ENCODE results near the gene FNBP1L.
"Not testable (repeated sequence)": the region's sequence is repeated elsewhere in the genome, so short reads cannot be mapped to it uniquely, and the experiment has no call there.

FNBP1L gene

GRCh38 chr1:93448983-93449804 lies 1.3 kb downstream of the FNBP1L start:
- Histone ChIP-seq H3K27ac (peak overlapping the region; percentile 70 to 91 (median 88); a peak in 21 of 22 replicates), H3K4me3 (peak overlapping the region; percentile 87 to 100 (median 100)), H3K27me3 (no peaks in the 10 kb centered on the region), H3K9ac (peak overlapping the region; percentile 84 to 97 (median 92)), H3K36me3 (no peaks in the 10 kb centered on the region; a peak in 1 of 22 replicates), H4K20me1 (peaks cover 18 to 53% (median 50%) of the 10 kb centered on the region in 11 experiments; a peak in 20 of 22 replicates), H3K9me3 (replicated peaks in 1 of 11) (no peaks in the 10 kb centered on the region), H3K4me2 (peak overlapping the region; percentile 92 to 99 (median 94)), H3K4me1 (peaks cover 17 to 41% (median 27%) of the 10 kb centered on the region in 10 experiments)
- TF ChIP-seq Cebpa-rat (IDR thresholded peaks at IDR 0.05): no peak

GRCh38 chr1:93450321-93450720 lies 2.4 kb downstream of the FNBP1L start:
- TF ChIP-seq Cebpa-rat (IDR thresholded peaks at IDR 0.05): no peak
- Histone ChIP-seq H3K27ac (no peak overlapping the region; a peak in 1 of 22 replicates), H3K4me2 (peak overlapping the region in 9 of 11 experiments; percentile 8 to 96 (median 63); a peak in 17 of 22 replicates), H3K9ac (no peak overlapping the region), H3K4me1 (peaks cover 17 to 42% (median 27%) of the 10 kb centered on the region in 10 experiments), H3K36me3 (peaks cover 0 to 5% (median 0%) of the 10 kb centered on the region in 11 experiments; a peak in 2 of 22 replicates), H4K20me1 (peaks cover 24 to 64% (median 59%) of the 10 kb centered on the region in 11 experiments; a peak in 20 of 22 replicates), H3K9me3 (replicated peaks in 1 of 11) (0 out of 22 replicates have a peak, but pooled peaks cover 0 to 4% (median 0%) of the 10 kb centered on the region in 11 experiments), H3K4me3 (peak overlapping the region in 1 of 10 experiments; percentile 35; a peak in 1 of 20 replicates), H3K27me3 (no peaks in the 10 kb centered on the region)

- no peak for TF ChIP-seq Cebpa-rat (IDR thresholded peaks at IDR 0.05)
- Histone ChIP-seq H3K9ac (no peak overlapping the region), H4K20me1 (peaks cover 25 to 88% (median 65%) of the 10 kb centered on the region in 11 experiments; a peak in 20 of 22 replicates), H3K4me1 (peaks cover 7 to 39% (median 18%) of the 10 kb centered on the region in 10 experiments; a peak in 19 of 20 replicates), H3K27ac (no peak overlapping the region), H3K4me2 (peak overlapping the region in 1 of 11 experiments; percentile 13; a peak in 1 of 22 replicates), H3K9me3 (replicated peaks in 1 of 11) (peaks cover 0 to 15% (median 12%) of the 10 kb centered on the region in 11 experiments; a peak in 11 of 22 replicates), H3K4me3 (no peak overlapping the region), H3K36me3 (peaks cover 8 to 32% (median 24%) of the 10 kb centered on the region in 11 experiments; a peak in 19 of 22 replicates), H3K27me3 (no peaks in the 10 kb centered on the region)
Observed at GRCh38 chr1:93453911-93454310, 6.0 kb downstream of the FNBP1L start.

- no peak overlapping the region for H3K4me2 ChIP-seq
- no peak overlapping the region for H3K4me3 ChIP-seq
- no peaks in the 10 kb centered on the region for H3K27me3 ChIP-seq
- no peak overlapping the region for H3K27ac ChIP-seq
- H3K9ac ChIP-seq: no peak overlapping the region
- TF ChIP-seq Cebpa-rat (IDR thresholded peaks at IDR 0.05): no peak
- peaks cover 12 to 75% (median 33%) of the 10 kb centered on the region in 11 experiments; a peak in 17 of 22 replicates for H4K20me1 ChIP-seq
- peaks cover 8 to 61% (median 48%) of the 10 kb centered on the region in 11 experiments; a peak in 21 of 22 replicates for H3K36me3 ChIP-seq
- peaks cover 0 to 8% (median 0%) of the 10 kb centered on the region in 10 experiments; a peak in 4 of 20 replicates for H3K4me1 ChIP-seq
- peaks cover 0 to 36% (median 25%) of the 10 kb centered on the region in 11 experiments; a peak in 17 of 22 replicates for H3K9me3 ChIP-seq (replicated peaks in 1 of 11)
Observed at GRCh38 chr1:93459126-93459525, 11.2 kb downstream of the FNBP1L start.

GRCh38 chr1:93461236-93461635 lies 13.3 kb downstream of the FNBP1L start:
- Histone ChIP-seq H4K20me1 (peaks cover 0 to 59% (median 20%) of the 10 kb centered on the region in 11 experiments; a peak in 12 of 22 replicates), H3K9ac (no peak overlapping the region), H3K27me3 (no peaks in the 10 kb centered on the region), H3K4me3 (no peak overlapping the region), H3K36me3 (peaks cover 8 to 65% (median 49%) of the 10 kb centered on the region in 11 experiments; a peak in 21 of 22 replicates), H3K9me3 (replicated peaks in 1 of 11) (peaks cover 4 to 52% (median 42%) of the 10 kb centered on the region in 11 experiments; a peak in 20 of 22 replicates), H3K4me2 (no peak overlapping the region), H3K27ac (no peak overlapping the region), H3K4me1 (peaks cover 0 to 10% (median 0%) of the 10 kb centered on the region in 10 experiments; a peak in 3 of 20 replicates)
- TF ChIP-seq Cebpa-rat (IDR thresholded peaks at IDR 0.05): no peak

- peaks cover 0 to 60% (median 40%) of the 10 kb centered on the region in 11 experiments; a peak in 20 of 22 replicates for H3K36me3 ChIP-seq
- H3K4me2 ChIP-seq: peak overlapping the region in 1 of 11 experiments; percentile 33; a peak in 1 of 22 replicates
- H3K4me3 ChIP-seq: no peak overlapping the region
- H3K27me3 ChIP-seq: no peaks in the 10 kb centered on the region
- peaks cover 0 to 55% (median 20%) of the 10 kb centered on the region in 11 experiments; a peak in 11 of 22 replicates for H4K20me1 ChIP-seq
- no peak overlapping the region for H3K27ac ChIP-seq
- H3K9me3 ChIP-seq (replicated peaks in 1 of 11): peaks cover 20 to 62% (median 55%) of the 10 kb centered on the region in 11 experiments; a peak in 21 of 22 replicates
- H3K4me1 ChIP-seq: peaks cover 0 to 15% (median 0%) of the 10 kb centered on the region in 10 experiments; a peak in 3 of 20 replicates
- H3K9ac ChIP-seq: no peak overlapping the region
- TF ChIP-seq Cebpa-rat (IDR thresholded peaks at IDR 0.05): no peak
Observed at GRCh38 chr1:93463960-93464359, 16.0 kb downstream of the FNBP1L start.

- Histone ChIP-seq H4K20me1 (peaks cover 4 to 53% (median 23%) of the 10 kb centered on the region in 11 experiments; a peak in 13 of 22 replicates), H3K4me1 (peaks cover 0 to 15% (median 0%) of the 10 kb centered on the region in 10 experiments; a peak in 3 of 20 replicates), H3K36me3 (peaks cover 0 to 44% (median 32%) of the 10 kb centered on the region in 11 experiments; a peak in 19 of 22 replicates), H3K9me3 (replicated peaks in 1 of 11) (peaks cover 20 to 71% (median 59%) of the 10 kb centered on the region in 11 experiments; a peak in 21 of 22 replicates)
- not testable (repeated sequence) for H3K4me2 ChIP-seq, H3K27me3 ChIP-seq, H3K4me3 ChIP-seq, H3K9ac ChIP-seq, H3K27ac ChIP-seq
Observed at GRCh38 chr1:93465371-93466082, 17.6 kb downstream of the FNBP1L start.

- Histone ChIP-seq H3K9me3 (replicated peaks in 1 of 11) (peaks cover 20 to 79% (median 66%) of the 10 kb centered on the region in 11 experiments; a peak in 21 of 22 replicates), H3K27ac (no peak overlapping the region), H3K4me3 (no peak overlapping the region), H4K20me1 (peaks cover 0 to 47% (median 32%) of the 10 kb centered on the region in 11 experiments; a peak in 13 of 22 replicates), H3K27me3 (no peaks in the 10 kb centered on the region), H3K4me2 (no peak overlapping the region), H3K36me3 (peaks cover 0 to 43% (median 23%) of the 10 kb centered on the region in 11 experiments; a peak in 16 of 22 replicates), H3K9ac (no peak overlapping the region), H3K4me1 (peaks cover 0 to 15% (median 0%) of the 10 kb centered on the region in 10 experiments; a peak in 3 of 20 replicates)
- TF ChIP-seq Cebpa-rat (IDR thresholded peaks at IDR 0.05): no peak
Observed at GRCh38 chr1:93467606-93468005, 19.7 kb downstream of the FNBP1L start.
